ENCODE results near the gene SPEN.

SPEN gene

GRCh38 chr1:15945011-15945831 lies 97.7 kb downstream of the SPEN start:
- in situ Hi-C loops (cut with MboI; ENCODE audit: low sequenced_read_pairs), result no loop called here

GRCh38 chr1:15945832-15946448 lies 98.4 kb downstream of the SPEN start:
- in situ Hi-C loops (cut with MboI; ENCODE audit: low sequenced_read_pairs), result no loop called here

DNA sequence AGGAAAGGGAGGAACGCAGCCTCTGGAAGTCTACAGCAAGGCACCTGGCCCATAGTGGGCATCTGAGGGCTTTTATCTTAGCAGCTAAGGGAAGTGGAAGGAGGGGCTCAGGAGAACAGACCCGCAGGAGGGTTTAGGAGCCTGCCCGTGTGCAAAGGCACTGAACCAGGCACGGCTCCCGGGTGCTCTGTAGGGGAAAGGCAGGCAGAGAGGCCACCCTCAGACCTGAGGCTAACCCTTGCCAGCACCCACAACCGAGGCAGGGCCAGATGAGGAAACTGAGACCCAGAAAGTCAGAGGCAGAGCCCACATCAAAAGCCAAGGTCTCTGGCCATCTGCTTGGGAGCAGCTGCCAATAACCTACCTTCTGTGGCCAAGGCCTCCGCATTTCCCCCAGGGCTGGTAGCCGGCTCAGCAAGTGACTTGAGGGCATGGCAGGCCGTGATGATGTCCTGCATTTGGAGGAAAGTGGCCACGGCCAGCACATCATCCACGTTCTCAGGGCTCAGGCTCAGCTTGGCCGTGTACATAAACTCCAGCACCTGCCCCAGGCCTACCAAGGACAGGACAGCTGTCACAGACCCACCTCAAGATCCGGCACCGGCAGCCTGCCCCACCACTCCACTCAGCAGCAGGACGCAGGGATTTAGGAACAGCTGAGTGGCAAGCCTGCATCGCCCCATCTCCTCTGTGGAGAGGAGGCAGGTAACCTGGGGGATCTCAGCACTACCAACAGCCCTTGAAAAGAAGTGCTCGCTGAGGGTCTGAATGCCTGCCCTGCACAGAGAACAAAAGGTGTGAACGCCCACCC lies 99.3 kb downstream of the SPEN start:
- in situ Hi-C loops (cut with MboI; ENCODE audit: low sequenced_read_pairs), result no loop called here

DNA sequence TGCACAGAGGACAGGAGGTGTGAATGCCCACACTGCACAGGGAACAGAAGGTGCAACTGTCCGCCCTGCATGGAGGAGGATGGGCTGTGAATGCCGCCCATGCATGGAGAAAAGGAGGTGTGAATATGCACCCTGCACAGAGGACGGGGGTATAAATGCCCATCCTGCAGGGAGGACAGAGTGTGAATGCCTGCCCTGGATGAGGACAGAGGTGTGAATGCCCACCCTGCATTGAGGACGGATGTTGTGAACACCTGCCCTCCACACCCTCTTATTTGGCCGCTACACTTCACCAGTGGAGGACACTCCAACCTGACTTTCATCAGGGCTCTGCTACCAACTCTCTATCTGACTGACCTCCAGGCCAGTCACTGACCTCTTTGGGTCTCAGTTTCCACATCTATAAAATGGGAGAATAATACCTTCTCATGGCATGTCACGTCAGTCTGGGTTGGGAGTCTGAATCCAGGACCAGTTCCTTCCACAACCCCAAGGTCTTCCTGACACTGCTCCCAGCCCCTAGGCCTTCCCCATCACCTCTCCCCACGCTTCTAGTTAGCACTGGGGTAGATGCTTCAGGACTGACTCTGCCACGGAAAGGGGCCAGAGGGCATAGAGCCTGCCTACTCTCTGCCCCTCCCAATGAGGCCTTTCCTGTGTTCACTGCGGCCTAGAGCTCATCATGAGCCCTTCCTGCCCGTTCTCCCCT lies 100.0 kb downstream of the SPEN start:
- in situ Hi-C loops (cut with MboI; ENCODE audit: low sequenced_read_pairs), result no loop called here

DNA sequence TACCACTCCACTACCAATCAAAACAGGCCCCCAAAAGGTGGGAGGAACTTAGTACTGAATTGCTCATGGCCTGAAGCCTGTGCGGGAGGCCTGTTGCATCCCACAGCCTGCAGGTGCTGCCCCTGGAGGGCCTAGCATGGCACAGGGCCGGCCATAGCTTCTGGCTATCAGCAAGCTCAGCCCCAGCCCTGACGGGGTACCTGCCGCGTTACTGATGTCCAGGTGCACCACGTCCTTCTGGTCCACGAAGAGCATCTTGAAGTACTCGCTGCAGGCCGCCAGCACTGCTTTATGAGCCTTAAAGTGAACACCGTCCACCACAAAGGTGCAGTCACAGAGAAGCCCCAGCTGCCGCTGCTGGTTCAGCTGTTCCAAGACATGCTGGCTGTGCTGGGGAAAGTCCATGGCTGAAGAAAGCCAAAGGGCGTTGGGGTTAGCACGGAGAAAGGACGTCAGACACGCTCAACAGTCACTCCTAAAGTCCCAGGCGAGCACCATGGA lies 100.6 kb downstream of the SPEN start:
- in situ Hi-C loops (cut with MboI; ENCODE audit: low sequenced_read_pairs), result no loop called here

GRCh38 chr1:15948595-15949452 lies 101.3 kb downstream of the SPEN start:
- in situ Hi-C loops (cut with MboI; ENCODE audit: low sequenced_read_pairs), result no loop called here

DNA sequence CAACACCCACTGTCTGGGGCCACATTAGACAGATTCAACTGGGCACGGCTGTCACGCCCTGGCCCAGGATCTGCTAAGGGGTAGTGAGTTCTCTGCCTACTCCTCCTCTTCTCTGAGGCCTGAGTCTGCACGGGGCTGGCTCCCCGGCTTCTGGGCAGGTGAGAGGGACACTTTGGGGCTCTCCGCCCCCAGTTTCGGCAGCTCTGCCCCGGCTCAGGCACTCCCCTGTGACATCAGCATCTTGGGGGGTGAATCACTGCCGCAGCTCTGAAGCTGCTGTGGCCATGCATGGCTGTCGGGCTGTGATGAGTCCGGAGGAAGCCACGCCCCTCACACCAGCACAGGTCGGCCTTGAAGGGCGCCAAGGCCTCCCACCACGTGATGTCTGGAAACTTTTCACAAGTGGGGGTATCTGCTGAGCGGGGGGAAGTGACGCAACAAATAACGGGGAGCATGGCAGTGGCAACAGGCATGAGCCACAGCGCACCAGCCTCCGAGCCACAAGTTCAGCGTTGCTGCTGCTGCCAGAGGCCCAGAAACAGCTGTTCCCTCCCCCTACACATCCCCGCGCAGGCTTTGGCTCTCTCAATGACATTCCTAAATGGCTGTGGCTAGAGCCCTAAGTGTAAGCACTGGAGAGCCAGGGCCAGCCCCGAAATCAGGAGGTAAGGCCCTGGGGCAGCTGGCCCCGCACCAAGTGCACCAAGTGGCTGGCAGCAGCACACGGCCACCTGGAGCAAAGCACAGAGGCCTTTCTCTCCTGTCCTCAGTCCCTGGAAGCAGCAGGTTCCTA lies 102.1 kb downstream of the SPEN start:
- in situ Hi-C loops (cut with MboI; ENCODE audit: low sequenced_read_pairs), result no loop called here

DNA sequence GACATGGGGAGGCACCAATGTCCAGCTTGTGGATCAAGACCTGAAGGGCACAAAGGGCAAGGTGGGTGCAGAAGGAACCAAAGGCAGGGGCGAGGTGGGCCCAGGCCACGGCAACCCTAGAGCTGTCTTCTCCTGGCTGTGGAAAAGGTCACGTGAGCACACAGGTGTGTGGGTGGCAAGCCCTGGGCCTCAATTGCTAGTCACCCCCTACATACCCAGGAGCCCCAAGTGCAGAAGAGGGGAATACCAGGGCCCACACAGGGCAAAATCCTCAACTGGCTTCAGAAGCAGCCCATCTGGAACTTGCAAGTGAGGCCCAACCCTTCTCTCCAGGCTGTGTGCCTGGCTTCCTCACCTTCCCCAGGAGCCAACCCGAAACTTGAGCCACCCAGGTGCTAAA lies 102.8 kb downstream of the SPEN start:
- in situ Hi-C loops (cut with MboI; ENCODE audit: low sequenced_read_pairs), result no loop called here

DNA sequence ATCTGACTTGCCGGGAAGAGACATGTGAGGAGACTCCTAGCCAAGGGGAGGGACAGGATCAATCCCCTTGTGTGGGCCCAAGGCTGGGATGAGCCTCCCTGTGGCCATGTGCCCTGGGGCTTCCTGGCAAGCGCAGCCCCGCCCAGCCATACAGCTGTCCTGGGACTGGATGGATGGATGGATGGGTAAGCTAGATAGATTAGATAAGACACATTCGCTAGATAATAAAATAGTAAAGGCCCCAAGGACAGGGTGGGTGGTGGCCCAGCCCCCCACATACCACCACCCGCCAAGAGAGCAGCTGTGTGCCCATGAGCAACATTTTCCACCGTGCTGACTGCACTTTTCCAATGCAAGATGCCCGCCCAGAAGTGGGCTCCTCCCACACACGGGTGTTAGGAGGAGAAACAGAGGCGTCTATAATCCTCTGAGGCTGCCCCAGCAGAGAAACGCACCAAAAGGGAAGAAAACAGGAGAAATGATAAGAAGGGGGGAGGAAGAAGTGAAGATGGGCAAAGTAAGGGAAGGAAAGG lies 103.3 kb downstream of the SPEN start:
- in situ Hi-C loops (cut with MboI; ENCODE audit: low sequenced_read_pairs), result no loop called here

- in situ Hi-C loops (cut with MboI; ENCODE audit: low sequenced_read_pairs), result no loop called here
These were observed 104.0 kb downstream of the SPEN start for GRCh38 chr1:15951341-15952153.

DNA sequence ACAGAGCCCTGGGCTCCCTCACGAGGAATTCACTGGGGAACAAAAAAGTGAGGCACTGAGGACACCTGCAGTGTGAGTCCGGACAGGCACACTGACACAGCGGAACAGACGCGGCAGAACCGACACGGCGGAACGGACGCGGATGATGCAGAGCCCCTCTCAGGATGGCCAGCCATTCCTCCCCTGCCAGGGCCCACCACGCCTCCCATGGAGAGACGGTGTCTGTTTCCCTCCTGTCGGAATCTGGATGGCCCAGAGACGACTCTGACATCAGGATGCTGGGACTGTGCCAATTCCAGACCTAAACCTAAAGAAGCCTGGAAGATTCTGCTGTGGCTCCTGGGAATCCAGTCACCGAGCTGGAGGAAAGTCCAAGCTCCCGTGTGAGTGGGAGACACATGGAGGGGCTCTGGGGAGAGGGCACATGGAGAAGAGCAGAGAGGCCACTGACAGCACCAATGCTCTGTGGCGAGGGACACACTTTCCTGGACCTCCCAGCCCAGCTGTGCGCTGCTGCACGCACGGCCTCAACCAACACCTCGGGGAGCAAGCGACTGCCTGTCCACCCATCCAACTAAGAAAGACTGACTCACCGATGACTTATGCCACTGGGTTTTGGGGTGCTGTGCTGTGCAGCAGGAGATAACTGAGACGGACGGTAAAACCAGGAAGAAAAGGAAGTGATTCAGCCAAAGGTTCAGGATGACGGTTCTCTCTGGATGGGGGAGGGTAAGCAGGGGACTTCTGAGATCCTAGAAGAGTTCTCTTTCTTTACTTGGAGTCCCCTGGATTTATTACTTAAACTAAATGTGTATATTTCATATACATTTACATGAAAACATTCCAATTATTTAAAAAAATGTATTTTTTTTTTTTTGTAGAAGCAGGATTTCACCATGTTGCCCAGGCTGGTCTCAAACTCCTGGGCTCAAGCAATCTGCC lies 105.1 kb downstream of the SPEN start:
- in situ Hi-C loops (cut with MboI; ENCODE audit: low sequenced_read_pairs), result no loop called here

- in situ Hi-C loops (cut with MboI; ENCODE audit: low sequenced_read_pairs), result no loop called here
These were observed 105.8 kb downstream of the SPEN start for GRCh38 chr1:15953294-15953771.

DNA sequence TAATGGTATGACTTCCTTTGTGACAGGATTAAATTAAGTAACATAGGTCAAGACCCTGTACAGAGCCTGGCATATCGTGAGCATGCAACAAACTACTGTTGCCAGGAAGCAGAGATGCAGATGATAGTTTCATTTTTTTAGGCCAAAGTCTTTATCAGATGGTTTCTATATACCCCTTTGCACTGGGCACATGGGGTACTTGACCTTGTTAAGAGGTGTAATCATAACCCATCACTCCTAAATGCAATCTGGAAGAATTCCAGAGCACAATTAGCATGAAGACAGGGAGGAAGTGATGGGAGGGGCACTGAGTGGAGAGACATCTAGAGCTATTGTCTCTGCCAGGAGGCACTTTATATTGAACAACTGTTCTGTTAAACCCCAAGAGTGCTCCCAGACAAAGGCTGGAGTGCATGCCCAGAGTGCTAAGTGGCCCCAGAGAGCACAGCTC lies 106.3 kb downstream of the SPEN start:
- in situ Hi-C loops (cut with MboI; ENCODE audit: low sequenced_read_pairs), result no loop called here

GRCh38 chr1:15954316-15954715 lies 106.8 kb downstream of the SPEN start:
- in situ Hi-C loops (cut with MboI; ENCODE audit: low sequenced_read_pairs), result no loop called here

- in situ Hi-C loops (cut with MboI; ENCODE audit: low sequenced_read_pairs), result no loop called here
These were observed 108.0 kb downstream of the SPEN start for GRCh38 chr1:15955552-15955951.

GRCh38 chr1:15956150-15956549 lies 108.6 kb downstream of the SPEN start:
- in situ Hi-C loops (cut with MboI; ENCODE audit: low sequenced_read_pairs), result no loop called here
